ENCODE data around the gene RIPOR1.
"Not testable (repeated sequence)": the region's sequence is repeated elsewhere in the genome, so short reads cannot be mapped to it uniquely, and the experiment has no call there.

RIPOR1 gene, protein sequence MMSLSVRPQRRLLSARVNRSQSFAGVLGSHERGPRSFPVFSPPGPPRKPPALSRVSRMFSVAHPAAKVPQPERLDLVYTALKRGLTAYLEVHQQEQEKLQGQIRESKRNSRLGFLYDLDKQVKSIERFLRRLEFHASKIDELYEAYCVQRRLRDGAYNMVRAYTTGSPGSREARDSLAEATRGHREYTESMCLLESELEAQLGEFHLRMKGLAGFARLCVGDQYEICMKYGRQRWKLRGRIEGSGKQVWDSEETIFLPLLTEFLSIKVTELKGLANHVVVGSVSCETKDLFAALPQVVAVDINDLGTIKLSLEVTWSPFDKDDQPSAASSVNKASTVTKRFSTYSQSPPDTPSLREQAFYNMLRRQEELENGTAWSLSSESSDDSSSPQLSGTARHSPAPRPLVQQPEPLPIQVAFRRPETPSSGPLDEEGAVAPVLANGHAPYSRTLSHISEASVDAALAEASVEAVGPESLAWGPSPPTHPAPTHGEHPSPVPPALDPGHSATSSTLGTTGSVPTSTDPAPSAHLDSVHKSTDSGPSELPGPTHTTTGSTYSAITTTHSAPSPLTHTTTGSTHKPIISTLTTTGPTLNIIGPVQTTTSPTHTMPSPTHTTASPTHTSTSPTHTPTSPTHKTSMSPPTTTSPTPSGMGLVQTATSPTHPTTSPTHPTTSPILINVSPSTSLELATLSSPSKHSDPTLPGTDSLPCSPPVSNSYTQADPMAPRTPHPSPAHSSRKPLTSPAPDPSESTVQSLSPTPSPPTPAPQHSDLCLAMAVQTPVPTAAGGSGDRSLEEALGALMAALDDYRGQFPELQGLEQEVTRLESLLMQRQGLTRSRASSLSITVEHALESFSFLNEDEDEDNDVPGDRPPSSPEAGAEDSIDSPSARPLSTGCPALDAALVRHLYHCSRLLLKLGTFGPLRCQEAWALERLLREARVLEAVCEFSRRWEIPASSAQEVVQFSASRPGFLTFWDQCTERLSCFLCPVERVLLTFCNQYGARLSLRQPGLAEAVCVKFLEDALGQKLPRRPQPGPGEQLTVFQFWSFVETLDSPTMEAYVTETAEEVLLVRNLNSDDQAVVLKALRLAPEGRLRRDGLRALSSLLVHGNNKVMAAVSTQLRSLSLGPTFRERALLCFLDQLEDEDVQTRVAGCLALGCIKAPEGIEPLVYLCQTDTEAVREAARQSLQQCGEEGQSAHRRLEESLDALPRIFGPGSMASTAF

DNA sequence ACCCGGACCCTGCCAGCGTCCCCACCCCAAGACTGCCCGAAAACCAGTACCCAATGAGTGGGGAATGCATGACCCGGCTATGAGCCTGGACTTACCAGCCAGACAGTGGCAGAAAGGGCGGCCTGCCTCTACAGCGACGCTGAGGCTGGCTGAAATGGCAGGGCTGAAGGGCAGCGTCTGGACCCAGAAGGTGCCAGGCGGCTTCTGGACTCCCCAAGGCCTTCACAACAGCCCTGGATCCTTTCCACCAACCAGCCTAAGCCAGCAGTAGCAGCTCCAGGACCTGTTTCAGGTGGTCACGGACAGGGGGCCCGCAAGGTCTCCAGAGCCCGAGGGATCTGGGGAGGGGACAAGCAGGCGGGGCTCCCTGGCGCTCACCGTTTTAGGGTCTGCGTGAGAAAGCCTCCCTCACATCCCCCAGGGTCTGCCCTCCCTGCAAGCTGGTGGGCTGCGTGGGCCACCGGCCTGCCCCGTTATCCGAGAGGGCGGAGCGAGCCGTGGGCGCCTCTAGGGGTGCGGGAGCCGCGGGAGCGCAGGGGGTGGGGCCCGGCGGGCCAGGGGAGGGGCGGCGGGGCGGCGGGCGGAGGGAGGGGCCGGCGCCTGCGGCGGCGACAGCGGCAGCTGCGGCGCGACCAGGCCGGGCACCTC is at the start of gene RIPOR1:
Gene RIPOR1, plus strand, starts transcription at position 608 of the 648 bp plus-strand sequence. CDS start 9,618 bp downstream, outside the sequence.
- DNase-seq: peak; percentile 75

DNA sequence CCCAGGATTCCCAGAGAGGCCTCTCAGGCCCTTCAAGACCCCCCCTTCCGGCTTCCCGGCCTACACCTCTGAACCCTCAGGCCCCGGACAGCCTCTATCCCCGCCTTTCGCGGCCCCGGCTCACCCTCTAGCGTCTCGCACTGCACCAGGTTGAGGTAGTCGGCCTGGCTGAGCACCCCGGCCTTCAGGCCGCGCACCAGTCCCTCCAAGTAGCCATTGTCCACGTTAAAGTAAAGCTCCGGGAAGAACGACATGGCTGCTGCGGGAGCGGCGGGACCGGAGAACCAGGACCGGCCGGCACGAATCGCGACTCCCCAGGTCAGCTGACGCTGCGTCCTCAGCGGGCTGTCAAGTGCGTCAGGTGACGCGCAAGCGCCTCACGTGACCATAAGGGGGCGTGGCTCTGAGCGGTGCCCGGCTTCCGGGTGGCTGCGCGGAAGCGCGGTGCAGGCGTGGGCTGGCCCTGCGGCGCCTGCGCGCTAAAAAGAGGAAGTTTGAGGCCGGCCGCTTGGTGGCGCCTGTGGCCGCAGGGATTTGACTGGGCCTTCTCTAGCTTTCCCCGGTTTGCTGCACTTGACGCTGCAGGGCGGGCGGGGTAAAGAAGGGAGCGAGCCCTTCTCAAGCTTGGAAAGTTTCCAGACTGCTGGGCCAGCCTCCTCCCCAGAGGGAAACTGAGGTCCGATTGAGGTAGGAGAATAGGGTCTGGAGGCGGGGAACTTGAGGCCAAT is 47.6 kb upstream of the RIPOR1 start, which contains the start of gene ATP6V0D1:
Gene ATP6V0D1, minus strand, starts transcription at position 325 of the 728 bp plus-strand sequence. Its CDS starts 71 bp downstream, at position 254.
- DNase-seq: peak; percentile 99

DNA sequence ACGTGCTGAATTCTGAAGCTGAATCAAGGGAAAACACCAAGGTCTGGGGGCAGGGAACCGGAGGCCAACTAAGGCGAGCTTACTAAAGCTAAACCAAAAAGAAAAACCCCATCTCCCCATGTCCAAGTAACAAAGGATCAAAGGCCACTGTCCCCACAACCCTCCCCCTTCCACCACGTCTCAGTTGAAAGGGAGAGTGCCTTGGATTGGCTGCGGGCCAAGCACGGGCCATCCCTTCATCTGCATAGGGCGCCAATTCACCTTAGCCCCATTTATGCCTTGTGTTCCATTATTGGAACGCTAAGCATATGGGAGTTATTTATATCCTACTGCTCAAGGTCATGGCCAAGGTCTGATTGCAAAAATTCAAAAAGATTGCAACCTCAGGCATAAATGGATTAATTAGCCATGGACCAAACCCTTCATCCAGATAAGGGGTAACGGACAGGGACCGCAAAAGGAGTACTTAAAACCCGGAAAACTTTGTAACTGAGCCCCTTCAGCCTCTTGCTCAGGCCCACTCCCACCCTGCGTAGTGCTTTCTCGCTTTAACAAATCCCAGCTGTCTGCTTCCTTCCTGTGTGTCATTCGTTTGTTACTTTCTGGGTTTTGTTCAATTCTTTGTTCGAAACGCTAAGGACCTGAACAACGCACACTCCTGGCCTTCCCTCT is 46.9 kb upstream of the RIPOR1 start:
- DNase-seq: peak; percentile 55

DNA sequence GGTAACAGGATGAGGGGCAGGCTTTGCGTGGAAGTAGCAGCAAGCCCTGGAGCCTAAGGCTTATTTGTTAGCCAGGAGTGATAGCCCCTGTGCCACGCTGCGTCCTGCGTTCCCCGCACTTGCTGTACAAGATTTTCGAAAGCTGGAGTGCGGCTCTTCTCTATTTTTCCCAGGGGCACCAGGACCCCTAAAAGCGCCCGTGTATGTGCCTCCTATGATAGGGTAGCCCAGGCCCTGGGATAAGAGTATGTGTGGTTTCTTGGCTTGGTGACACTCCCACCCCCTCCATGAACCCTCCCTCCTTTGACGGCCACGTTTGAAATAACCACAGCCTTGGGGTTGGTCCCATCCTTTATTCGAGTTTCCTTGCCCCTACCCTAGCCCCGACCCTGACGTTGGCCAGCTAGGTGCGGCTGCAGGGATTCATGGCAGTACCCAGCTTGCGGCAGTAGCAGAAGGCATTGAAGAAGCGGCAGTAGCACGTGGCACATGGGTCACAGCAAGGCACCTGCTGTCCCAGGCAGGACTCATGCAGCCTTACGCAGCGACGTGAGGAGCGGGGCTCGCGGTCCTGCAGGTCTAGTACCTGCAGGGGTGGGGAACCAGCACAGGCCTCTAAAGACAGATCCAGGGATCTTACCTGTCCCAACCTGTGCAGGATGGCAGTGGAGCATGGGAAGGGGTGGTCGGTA is 46.2 kb upstream of the RIPOR1 start:
- no peak for DNase-seq

DNA sequence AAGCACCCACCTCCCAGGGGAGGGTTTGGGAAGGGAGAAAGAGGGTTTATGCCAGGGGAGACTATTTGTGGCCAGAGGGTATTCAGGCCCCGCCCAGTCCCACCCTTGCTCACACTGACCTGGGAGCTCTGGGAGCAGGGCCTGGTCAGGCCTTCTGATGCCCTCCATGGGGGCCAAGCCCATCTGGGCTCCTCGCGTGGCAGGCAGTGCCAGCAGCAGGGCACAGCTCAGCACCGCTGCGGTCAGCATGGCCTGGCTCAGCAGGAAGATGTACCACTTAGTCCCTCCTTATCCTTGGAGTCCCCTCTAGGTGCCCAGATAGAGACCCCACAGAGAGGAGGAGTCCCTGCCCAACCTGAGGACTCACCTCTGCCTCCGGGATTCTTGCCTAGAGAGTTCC is 45.5 kb upstream of the RIPOR1 start, which contains the start of gene AGRP:
Gene AGRP, minus strand, starts transcription at position 398 of the 400 bp plus-strand sequence. Its CDS starts 149 bp downstream, at position 249.
- DNase-seq: no peak

DNA sequence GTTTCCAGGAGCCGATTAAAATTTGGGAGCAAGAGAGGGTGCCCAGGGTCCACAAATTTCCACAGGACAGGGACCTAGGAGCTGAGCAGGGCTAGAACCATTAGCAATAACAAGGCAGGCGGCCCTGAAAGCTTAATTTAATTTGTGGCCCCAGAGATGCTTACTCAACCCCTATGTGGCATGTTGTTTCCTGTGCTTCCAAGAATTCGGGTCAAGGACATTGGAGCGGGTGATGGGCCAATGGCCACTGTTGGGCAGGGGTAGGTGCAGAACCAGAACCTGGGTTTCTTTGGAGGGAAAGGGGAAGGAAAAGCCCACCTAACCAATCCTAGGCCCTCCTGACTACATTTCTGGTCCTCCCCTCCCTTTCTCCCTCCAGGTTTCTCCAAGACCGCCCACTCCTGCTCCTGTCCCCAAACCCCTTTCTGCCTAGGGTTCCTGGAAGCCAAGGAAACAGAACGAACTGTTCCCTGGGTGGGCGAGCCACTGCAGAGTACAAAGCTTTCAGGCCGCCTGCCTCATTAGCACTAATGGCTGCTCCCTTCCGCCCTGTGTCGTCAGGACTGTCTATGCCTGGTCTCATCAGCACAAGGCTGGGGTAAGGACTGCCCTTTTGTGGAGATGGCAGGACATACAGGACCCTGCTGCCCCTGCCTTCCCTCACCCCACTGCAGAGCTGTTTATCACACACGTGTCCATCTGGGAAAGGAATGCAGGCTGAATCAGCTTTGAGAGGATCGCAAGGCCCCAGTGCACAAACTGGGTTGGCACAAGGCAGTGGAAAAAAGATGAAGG is 44.7 kb upstream of the RIPOR1 start:
- no peak for DNase-seq

DNA sequence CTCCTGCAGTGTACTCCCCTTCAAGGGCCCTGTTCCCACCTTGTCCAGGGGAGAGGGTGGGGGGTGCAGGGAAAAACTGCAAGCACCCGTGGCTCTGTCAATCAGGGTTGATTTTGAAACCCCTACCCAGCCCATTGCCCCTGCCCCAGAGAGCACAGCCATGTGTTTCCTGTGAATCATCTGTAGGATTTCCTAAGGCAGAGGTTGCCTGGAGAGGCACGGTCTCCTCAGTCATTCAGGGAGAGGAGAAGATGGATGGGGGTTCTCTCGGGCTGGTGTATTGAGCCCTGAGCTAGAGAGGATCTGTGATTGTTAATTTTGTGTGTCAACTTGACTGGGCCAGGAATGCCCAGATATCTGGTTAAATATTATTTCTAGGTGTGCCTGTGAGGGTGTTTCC is 41.8 kb upstream of the RIPOR1 start:
- DNase-seq: no peak

DNA sequence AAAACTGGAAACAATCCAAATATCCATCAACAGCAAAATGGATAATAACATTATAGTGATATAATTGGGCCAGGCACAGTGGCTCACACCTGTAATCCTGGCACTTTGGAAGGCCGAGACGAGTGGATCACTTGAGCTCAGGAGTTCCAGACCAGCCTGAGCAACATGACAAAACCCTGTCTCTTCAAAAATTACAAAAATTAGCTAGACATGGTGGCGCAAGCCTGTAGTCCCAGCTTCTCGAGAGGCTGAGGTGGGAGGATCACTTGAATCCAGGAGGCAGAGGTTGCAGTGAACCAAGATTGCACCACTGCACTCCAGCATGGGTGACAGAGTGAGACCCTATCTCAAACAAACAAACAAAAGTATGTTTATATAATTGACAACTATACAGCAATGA is 41.1 kb upstream of the RIPOR1 start:
- DNase-seq: not testable (repeated sequence)

DNA sequence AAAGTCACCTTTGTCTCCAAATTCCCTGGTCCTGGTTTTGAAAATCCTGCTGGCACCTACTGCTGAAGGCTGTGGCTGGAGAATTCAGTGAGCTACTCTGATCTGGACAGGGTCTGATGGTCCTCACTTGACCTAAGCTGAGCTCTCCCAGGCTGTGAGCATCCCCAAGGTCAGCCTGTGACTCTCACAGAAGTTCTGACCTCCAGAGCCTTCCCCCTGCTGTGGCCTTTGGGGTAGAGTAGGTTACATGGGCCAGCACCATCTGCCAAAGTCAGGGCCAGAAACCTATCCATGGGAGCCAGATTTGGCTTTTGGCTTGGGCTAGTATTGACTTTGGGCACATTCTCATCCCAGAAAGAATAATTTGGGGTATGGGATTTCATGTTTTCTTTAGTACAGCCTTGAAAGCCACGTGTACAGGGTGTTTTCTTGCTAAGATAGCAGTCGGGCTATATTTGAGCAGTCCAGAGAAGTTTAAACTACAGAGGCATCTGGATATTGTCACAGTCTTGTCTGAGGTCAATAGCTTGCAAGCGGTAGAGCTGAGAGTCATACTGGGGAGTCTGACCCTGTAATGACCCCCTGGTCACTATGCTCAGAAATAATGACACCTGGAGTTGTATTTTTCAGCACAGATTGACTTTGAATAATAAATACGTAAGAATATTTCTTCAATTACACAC is 39.1 kb upstream of the RIPOR1 start:
- DNase-seq: no peak

DNA sequence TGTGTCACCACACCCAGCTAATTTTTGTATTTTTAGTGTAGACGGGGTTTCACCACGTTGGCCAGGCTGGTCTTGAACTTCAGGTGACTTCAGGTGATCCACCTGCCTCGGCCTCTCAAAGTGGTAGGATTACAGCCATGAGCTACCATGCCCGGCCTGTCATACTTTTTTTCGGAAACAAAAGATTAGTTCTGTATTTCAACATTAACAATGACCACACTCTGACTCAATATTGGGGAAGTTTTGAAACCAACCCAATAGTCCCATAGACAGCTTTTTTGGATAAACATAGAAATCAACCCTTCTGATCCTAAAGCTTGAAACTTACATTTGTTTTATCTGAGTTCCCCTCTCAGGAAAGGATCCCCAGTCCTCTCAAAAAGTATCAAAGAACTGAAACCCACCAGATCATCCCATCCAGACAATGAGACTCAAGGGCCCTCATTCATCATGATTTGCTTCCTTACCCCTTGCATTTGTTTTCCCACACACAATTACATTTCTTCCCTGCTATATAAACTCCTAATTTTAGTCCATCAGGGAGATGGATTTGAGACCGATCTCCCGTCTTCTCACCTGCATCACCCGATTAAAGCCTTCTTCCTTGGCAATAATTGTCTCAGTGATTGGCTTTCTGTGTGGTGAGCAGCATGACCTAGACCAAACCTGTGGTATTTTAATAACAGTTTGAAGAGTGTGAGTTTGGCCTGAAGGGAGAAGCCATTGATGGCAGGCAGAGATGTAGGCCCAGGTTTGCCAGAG is 38.1 kb upstream of the RIPOR1 start:
- DNase-seq: no peak

DNA sequence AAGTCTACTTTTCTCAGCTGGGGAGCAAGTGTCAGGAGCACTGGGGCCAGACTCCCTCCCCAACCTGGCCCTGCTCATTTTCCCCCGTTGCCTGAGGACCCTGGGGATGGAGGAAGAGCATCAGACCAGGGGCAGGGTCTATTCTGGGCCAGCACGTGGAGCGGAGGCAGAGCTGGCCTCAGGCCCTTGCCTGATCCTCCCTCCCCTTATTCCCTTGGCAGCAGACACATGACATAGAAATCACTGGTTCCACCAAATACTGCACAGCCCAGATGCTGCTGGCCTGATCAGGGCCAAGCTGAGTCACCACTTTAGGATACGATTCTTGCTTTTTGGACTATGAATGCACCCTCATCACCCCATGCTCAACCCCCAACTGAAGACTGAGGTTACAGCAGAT is 29.5 kb upstream of the RIPOR1 start:
- DNase-seq: no peak

DNA sequence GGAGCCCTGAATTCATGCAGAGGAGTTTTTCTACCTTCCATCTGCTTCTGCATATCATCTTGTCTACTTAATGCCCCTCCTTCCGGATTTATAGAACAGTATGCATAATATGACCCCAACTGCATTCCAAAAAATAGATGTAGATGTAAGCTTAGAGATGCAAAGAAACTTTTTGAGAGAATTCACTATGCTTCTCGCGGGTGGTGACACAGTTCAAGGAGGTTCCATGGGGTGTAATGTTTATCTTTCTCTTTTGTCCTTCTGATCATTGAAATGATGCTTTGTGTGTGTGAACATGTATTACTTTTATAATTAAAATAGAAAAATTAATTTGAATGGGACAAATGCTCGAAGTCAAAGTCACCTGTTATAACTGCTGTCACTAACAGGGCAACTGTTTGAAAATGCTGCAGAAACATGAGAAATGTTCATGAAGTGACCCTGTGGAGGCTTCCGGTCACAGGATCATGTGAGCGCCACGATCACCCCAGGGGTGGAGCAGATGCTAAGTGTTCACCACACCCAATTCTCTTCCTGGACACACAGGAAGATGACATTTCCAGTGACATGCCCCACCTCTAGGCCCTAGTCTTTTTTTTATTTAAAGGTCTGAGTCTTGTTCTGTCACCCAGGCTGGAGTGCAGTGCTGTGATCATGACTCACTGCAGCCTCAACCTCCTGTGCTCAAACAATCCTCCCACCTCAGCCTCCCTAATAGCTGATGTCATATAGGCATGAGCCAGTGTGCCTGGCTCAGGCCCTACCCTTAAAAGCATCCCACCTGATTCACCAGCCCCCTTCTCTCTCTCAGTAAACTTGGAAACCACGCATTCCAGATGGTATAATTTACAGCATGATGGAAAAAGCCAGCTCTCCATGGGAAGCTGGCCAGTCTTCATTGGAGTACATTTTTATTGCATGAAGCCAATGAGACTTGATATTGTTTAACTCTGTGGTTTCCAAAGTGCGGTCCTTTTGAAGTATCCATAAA is 24.3 kb upstream of the RIPOR1 start:
- no peak for DNase-seq

DNA sequence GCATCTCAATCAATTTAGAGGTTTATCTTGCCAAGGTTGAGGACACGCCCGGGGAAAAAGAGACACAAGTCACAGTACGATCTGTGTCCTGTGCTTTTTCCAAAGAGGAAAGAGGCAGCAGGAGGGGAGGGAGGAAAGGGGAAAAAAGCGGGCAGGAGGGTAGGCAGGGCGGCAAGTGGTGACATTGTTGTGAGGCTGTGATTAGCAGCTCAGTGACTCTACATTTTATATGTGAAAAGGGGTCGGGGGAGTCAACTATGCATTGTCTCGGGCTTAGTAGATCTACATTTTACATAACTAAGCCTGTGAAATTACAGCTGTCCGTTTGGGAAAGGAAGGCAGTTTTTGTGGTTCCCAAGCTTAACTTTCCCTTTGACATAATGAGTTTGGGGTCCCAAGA is 22.2 kb upstream of the RIPOR1 start:
- no peak for DNase-seq

DNA sequence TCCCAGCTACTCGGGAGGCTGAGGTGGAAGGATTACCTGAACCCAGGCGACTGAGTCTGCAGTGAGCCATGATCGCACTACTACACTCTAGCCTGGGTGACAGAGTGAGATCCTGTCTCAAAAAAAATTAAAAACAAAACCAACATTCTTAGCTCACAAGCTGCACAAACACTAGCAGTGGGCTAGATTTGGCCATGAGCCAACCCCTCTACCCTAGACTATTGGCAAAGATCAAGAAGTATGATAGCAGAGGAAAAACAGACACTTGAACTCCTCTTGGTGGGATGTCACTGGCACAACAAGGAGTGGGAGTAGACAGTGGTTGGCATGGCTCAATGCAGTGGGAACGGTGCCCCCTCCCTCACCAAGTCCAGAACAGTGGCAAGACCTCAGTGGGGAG is 19.6 kb upstream of the RIPOR1 start:
- DNase-seq: no peak

DNA sequence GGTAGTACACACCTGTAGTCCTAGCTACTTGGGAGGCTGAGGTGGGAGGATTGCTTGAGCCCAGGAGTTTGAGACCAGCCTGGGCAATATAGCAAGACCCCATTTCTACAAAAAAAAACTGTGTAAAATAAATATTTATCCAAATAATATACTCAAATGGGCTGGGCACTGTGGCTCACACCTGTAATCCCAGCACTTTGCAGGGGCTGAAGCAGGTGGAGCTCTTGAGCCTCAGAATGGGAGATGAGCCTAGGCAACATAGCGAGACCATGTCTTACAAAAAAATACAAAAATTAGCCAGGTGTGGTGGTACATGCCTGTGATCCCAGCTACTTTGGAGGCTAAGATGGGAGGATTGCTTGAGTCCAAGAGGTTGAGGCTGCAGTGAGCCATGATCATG is 14.7 kb upstream of the RIPOR1 start:
- DNase-seq: not testable (repeated sequence)

DNA sequence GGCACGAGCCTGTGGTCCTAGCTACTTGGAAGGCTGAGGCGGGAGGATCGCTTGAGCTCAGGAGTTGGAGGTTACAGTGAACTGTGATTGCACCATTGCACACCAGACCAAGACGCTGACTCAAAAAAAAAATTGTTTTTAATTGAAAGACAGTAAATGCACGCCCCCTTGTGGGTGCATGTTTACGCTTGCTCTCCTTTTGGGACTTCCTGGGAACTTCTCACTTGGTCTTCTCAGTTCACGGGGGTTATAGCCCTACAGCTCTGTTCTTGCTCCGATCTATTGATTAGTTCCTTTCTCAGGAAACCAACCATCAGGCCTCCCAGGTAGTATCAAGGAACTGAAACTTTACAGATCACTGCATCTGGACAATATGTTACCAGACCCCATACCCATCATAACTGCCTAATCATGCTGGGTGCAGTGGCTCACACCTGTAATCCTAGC is 14.2 kb upstream of the RIPOR1 start:
- DNase-seq: peak; percentile 80

Data from eye (tissue), 1 donor.